GM12872 (cell line): ENCODE measurements around the gene BRI3.

ENCODE experiments used
- CTCF ChIP-seq: IDR thresholded peaks from 3 replicates; pipeline ENCODE4 v1.5.1; 2011; ENCODE audit warnings: low read depth, mild to moderate bottlenecking, low read length, moderate library complexity; ENCODE audit not compliant: insufficient read depth

Gene BRI3

GRCh38 chr7:98283887-98284222 is 2.4 kb downstream of the BRI3 start:
- TF ChIP-seq CTCF, result no peak

- no peak for TF ChIP-seq CTCF
These were observed 3.0 kb downstream of the BRI3 start for GRCh38 chr7:98284335-98285036.

GRCh38 chr7:98285157-98286092 is 3.9 kb downstream of the BRI3 start:
- no peak for TF ChIP-seq CTCF

GRCh38 chr7:98286093-98286539 is 4.6 kb downstream of the BRI3 start:
- no peak for TF ChIP-seq CTCF

- TF ChIP-seq CTCF, result no peak
These were observed 5.4 kb downstream of the BRI3 start for GRCh38 chr7:98286701-98287485.

GRCh38 chr7:98287486-98287959 is 6.0 kb downstream of the BRI3 start:
- TF ChIP-seq CTCF, result no peak
